ENCODE results near the gene ST6GALNAC5.
A peak's percentile ranks its signal among the peaks of the same experiment; 100 is the strongest.
"Not testable (repeated sequence)": the region's sequence is repeated elsewhere in the genome, so short reads cannot be mapped to it uniquely, and the experiment has no call there.

The ST6GALNAC5 gene

DNA sequence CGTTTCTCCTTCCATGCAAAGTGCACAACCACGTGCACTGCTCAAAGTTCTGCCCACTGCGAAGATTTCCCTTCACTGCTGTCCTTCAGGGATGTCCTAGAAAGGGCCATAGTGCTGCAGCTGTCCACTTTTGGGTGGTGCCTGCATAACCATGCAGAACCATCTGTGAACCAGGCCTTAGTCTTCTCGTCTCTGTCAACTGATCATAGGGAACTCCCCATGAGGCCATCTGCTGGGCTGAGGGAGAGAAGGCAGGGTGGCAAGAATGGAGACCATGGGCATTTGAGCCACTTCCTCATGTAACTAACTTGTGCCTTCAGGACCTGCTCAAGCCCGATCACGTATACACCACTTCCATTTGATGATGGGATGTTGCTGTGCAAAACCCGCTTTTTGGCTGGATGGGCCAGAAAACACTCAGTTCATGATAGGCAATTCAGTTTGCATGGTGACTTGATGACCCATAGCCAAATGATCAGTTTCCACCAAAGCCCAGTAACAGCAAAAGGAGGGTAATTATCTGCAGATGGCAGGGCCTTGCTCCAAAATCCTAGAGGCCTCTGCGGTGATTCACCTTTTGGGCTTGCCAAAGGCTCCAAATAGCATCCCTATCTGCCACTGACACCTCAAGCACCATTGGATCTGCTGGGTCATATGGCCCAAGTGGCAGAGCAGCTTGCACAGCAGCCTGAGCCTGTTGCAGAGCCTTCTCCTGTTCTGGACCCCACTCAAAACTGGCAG, 9.5 kb downstream of the ST6GALNAC5 start:
- TF ChIP-seq, protein P1, sequence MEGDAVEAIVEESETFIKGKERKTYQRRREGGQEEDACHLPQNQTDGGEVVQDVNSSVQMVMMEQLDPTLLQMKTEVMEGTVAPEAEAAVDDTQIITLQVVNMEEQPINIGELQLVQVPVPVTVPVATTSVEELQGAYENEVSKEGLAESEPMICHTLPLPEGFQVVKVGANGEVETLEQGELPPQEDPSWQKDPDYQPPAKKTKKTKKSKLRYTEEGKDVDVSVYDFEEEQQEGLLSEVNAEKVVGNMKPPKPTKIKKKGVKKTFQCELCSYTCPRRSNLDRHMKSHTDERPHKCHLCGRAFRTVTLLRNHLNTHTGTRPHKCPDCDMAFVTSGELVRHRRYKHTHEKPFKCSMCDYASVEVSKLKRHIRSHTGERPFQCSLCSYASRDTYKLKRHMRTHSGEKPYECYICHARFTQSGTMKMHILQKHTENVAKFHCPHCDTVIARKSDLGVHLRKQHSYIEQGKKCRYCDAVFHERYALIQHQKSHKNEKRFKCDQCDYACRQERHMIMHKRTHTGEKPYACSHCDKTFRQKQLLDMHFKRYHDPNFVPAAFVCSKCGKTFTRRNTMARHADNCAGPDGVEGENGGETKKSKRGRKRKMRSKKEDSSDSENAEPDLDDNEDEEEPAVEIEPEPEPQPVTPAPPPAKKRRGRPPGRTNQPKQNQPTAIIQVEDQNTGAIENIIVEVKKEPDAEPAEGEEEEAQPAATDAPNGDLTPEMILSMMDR (IDR thresholded peaks at IDR 0.05) = no peak

DNA sequence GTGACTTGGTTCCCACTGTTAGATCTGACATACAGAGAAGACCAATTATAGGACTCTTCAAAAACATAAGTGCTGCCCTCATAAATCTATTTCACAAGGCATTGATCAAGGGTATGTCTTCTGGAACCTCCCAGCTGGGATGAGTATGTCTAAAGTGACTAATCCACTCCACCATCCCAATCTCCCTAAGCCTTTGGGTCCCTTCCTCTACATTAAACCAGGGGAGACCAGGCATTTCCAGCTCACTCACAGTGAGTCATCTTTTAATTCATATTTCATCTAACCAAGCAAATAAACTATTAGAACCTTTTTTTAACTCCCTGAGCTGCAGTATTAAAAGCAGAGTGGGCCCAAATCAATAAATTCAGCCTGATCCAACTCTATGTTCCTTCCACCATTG, 11.7 kb downstream of the ST6GALNAC5 start:
- not testable (repeated sequence) for H3K27ac ChIP-seq

More for the DNA sequence above, 9.5 kb downstream of the ST6GALNAC5 start:
- no peak overlapping the region for H3K27ac ChIP-seq

DNA sequence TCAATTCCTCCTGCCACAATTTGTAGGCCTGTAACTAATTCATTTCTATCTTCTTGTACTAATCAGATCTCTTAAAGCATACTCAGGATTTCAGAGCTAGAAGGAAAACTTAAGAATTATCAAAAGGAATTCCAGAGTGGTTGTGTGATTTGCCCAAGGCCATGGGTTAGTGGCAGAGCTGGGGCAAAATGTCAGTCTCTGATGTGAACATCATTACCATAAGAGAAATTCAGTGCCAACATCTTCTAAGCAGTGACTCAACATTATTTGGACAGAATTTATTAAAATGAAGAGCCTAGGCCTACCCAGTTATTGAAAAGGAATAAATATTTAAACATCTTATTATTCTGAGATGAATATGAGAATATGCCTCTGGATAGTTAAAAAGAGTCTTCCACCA, 14.5 kb downstream of the ST6GALNAC5 start:
- TF ChIP-seq, protein P1 (IDR thresholded peaks at IDR 0.05) = no peak
- TF ChIP-seq ZFX (IDR thresholded peaks at IDR 0.05; ENCODE audit: borderline replicate concordance) = no peak
- no peak overlapping the region for H3K27ac ChIP-seq

DNA sequence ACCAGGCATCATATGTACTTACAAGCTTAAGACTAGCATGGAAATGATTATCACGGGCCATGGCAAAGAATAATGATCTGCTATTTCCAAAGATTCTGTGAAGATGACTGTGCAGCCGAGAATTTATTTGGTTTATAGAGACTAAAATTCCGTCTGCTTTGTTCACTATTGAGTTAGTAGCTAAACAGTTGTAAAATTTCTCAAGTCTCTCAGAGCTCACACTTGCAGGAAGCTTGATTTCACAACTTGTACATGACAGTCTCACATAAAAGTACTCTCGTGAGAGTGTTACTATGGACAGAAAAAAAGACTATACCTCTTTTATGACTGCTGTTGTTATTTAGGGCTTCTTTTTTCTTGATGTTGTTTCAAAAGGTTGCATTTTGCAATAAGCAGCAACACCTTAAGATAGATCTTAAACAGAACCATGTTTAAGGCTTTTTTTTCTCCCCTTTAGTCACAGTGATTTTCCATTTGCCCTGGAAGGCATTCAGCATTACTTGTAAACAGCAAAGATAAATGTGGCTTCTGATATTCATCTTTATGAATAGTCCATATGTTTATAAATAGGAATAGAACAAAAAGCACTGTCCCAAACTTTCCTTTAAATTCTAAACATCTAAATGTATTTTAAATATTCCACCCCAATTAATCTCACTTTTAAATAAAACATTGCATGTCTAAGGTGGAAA, 24.8 kb downstream of the ST6GALNAC5 start:
- no peak overlapping the region for H3K27ac ChIP-seq
- TF ChIP-seq ZFX (IDR thresholded peaks at IDR 0.05; ENCODE audit: borderline replicate concordance) = no peak
- TF ChIP-seq, protein P1 (IDR thresholded peaks at IDR 0.05) = no peak

DNA sequence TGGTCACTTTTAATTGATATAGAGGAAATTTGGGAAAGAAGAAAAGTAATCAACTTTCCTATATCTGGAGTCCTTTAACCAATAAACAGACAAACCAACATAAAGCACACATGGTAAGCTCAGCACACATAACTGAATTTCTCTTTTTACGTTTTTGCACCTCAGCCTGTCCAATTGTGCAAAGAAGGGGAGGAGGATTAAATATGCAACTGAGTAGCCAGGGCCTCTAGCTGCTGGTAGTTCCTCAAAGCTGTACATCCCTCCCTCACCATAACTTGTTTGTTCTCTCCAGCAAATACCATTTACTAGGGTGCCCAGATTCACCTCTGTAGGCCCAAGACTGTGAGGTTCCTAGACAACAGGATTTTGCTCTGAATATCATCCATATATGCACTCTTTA, 25.4 kb downstream of the ST6GALNAC5 start:
- no peak overlapping the region for H3K27ac ChIP-seq
- no peak for TF ChIP-seq ZFX (IDR thresholded peaks at IDR 0.05; ENCODE audit: borderline replicate concordance)
- TF ChIP-seq, protein P1 (IDR thresholded peaks at IDR 0.05) = no peak

DNA sequence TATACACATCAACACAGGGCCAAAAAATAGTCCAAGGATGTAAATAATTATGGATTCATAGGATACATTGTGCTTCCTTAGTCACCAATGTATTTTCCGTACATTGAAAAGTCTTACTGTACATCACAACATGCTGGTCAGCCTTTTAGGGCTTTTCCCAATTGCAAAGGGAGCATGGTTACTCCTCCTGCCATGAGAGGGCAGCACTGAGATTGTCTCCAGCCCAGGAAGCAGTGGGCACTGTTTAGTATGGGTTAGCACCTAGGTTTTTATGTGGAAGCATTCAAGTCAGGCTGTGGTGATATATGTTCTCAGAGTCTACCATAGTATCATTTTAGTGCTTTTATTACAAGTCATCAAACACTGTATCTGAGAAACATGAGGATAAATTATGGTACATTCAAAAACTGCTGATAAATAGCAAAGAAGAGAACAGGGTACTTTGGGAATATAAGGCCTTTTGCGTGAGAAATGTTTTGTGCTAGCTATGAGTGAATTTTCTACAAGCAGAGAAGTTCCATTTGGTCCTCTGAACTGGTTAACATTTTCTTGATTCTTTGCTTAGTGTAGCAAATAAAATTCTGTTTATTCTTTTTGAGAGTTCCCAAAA, 34.0 kb downstream of the ST6GALNAC5 start:
- TF ChIP-seq ZFX (IDR thresholded peaks at IDR 0.05; ENCODE audit: borderline replicate concordance) = no peak
- TF ChIP-seq, protein P1 (IDR thresholded peaks at IDR 0.05) = peak; percentile 93

DNA sequence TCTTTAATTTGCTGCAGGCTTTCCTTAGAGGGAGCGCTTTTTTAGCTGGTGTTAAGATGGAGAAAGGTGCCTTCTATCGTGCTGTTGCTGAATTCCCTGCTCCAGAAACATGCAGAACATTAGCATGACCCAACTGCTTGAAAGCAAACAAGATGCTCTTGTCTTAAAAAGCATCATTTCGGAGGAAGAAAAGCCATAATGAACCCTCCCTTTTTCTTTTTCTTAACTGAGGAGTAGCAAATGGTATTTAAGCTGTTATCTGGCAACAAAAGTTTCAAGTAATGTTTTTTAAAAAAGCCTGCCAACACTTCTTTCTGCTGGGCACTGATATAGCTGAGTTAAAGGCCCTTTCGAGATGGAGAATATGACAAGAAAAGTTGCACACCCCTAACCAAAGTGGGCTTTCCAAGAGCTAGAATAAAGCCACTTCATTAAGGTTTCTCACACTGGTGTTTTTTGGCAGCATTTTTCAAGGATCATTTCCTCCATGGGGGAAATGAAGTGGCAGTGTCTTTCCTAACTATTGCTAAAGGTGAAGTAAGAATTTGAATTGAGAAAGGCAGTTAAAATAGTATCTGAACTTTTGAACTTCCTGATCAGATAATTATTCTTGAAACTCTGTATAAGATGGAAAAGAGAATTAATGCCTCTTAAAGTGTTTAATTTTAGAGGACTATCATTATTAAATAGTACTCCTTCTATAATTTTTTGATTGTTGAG, 38.8 kb downstream of the ST6GALNAC5 start:
- no peak for TF ChIP-seq ZFX (IDR thresholded peaks at IDR 0.05; ENCODE audit: borderline replicate concordance)
- TF ChIP-seq, protein P1 (IDR thresholded peaks at IDR 0.05) = no peak
- H3K27ac ChIP-seq = no peak overlapping the region

More for the DNA sequence above, 34.0 kb downstream of the ST6GALNAC5 start:
- no peak overlapping the region for H3K27ac ChIP-seq
